CD8-positive, alpha-beta memory T cell (primary cell): Measurements from ENCODE around the gene CTU2. TPM values are rescaled to one million over a fixed set of nuclear protein-coding genes. Genes with fewer than 3 reads are reported as not detected.

Experiments used
- CTCF ChIA-PET: fragments of 350-600 bp; sonication (Branson Sonifier 250); formaldehyde crosslinking; loops from one replicate; lab custom pipeline; 2021; ENCODE audit warnings: antibody characterized with exemption; lab: Charles Lee
- POLR2A ChIA-PET: fragments of 350-600 bp; sonication (Branson Sonifier 250); formaldehyde crosslinking; loops from one replicate; lab custom pipeline; 2021; ENCODE audit warnings: antibody characterized with exemption; lab: Charles Lee
- DNase-seq, 5 donors: peaks; one replicate each; pipeline versions ENCODE4 v3.0.0 to v3.0.0-alpha.2; 2020 to 2022; ENCODE audit warnings: mixed read lengths in 1 of 5
- H3K27ac ChIP-seq: one replicate; pipeline ENCODE4 v1.7.0; 2013; ENCODE audit warnings: low read depth, mild to moderate bottlenecking, low read length, moderate library complexity
- H3K27me3 ChIP-seq: 2 replicates; pipeline ENCODE4 v1.7.0; 2013; ENCODE audit warnings: low read length, mild to moderate bottlenecking; ENCODE audit not compliant: insufficient read depth, poor library complexity, severe bottlenecking
- H3K36me3 ChIP-seq: 2 replicates; pipeline ENCODE4 v1.7.0; 2013; ENCODE audit warnings: mild to moderate bottlenecking, low read length, moderate library complexity; ENCODE audit not compliant: insufficient read depth
- H3K4me1 ChIP-seq: 2 replicates; pipeline ENCODE4 v1.7.0; 2013; ENCODE audit warnings: mild to moderate bottlenecking, low read length, moderate library complexity; ENCODE audit not compliant: insufficient read depth
- H3K4me3 ChIP-seq: 2 replicates; pipeline ENCODE4 v1.7.0; 2013; ENCODE audit warnings: mild to moderate bottlenecking, low read length
- H3K9me3 ChIP-seq: 2 replicates; pipeline ENCODE4 v1.7.0; 2013; ENCODE audit warnings: mild to moderate bottlenecking, low read length
- H3K27ac Mint-ChIP-seq, 8 donors: one replicate each; pipeline ENCODE4 v1.8.0; 2020 to 2021; ENCODE audit warnings: mixed read lengths in 8 of 8, mild to moderate bottlenecking in 6 of 8, inconsistent platforms in 3 of 8, moderate library complexity in 3 of 8
- H3K27me3 Mint-ChIP-seq, 2 donors: one replicate each; pipeline ENCODE4 v1.8.0; 2020 to 2021; ENCODE audit warnings: mixed read lengths in 2 of 2, mild to moderate bottlenecking in 1 of 2, moderate library complexity in 1 of 2
- H3K36me3 Mint-ChIP-seq, 3 donors: one replicate each; pipeline ENCODE4 v1.8.0; 2020 to 2021; ENCODE audit warnings: mixed read lengths in 3 of 3, inconsistent platforms in 1 of 3, mild to moderate bottlenecking in 1 of 3
- H3K4me1 Mint-ChIP-seq, 3 donors: one replicate each; pipeline ENCODE4 v1.8.0; 2020 to 2021; ENCODE audit warnings: mixed read lengths in 3 of 3, inconsistent platforms in 1 of 3, mild to moderate bottlenecking in 1 of 3
- H3K4me3 Mint-ChIP-seq, 7 donors: one replicate each; pipeline ENCODE4 v1.8.0; 2020 to 2021; ENCODE audit warnings: mixed read lengths in 7 of 7, mild to moderate bottlenecking in 6 of 7, moderate library complexity in 4 of 7, inconsistent platforms in 2 of 7
- H3K9me3 Mint-ChIP-seq, 5 donors: one replicate each; pipeline ENCODE4 v1.8.0; 2020 to 2022; ENCODE audit warnings: mixed read lengths in 5 of 5, mild to moderate bottlenecking in 3 of 5, moderate library complexity in 2 of 5, inconsistent platforms in 1 of 5
- polyA plus RNA-seq: library from polyadenylated mRNA; unstranded; fragments of 300-500 nt; fragmentation: Illumina TruSeq; gene quantifications from one replicate; pipeline ENCODE4 v1.2.3, GENCODE V29; 2021
- total RNA-seq, 2 experiments: library from RNA; stranded (reverse); gene quantifications; one replicate each; pipeline ENCODE4 v1.2.3, GENCODE V29; 2021

The CTU2 gene
- total and polyA plus RNA-seq, 3 experiments from 2014 or later, result 21.6 to 69.0 (median 68.6) TPM

DNA sequence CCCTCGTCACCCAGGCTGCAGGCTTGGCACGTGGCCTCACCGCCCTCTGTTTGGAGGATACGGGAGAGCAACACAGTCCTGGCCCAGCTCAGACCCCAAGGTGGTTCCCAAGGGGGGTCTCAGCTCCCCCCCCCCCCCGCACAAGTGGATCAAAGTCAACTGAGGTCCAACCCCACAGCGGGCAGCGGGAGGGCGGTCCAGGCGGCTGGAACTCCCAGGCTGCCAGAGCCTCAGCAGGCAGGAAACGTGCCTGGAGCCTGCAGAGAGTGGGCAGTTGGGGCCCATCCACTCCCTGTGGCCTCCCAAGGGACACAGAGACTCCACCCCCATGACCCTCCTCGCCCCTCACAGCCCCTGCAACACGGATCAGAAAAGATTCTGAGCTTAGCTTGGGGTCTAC lies 42.1 kb downstream of the CTU2 start:
- Mint-ChIP-seq H3K4me3 (peak overlapping the region in 1 of 7 donors; percentile 9), H3K36me3 (peaks cover 0 to 14% (median 0%) of the 10 kb centered on the region in 3 donors), H3K27me3 (no peaks in the 10 kb centered on the region), H3K27ac (peak overlapping the region in 3 of 8 donors; percentile 47 to 75 (median 64)), H3K4me1 (peaks cover 20 to 31% (median 20%) of the 10 kb centered on the region in 3 donors), H3K9me3 (no peaks in the 10 kb centered on the region)
- ChIA-PET POLR2A (interaction anchor here (1.3 kb wide), 1 partner anchor 45 kb away, joined by 4 read pairs; no protein-coding TSS in a partner anchor), CTCF (interaction anchor here (0.9 to 4.3 kb wide), 2 partner anchors 12 to 32 kb away, joined by 3 to 33 read pairs; no protein-coding TSS in a partner anchor)
- peaks cover 28% of the 10 kb centered on the region for H3K4me1 ChIP-seq
- no peak overlapping the region for H3K27ac ChIP-seq
- H3K9me3 ChIP-seq, result no peaks in the 10 kb centered on the region
- no peak overlapping the region for H3K4me3 ChIP-seq
- no peaks in the 10 kb centered on the region for H3K36me3 ChIP-seq
- no peak for DNase-seq
- no peaks in the 10 kb centered on the region for H3K27me3 ChIP-seq

DNA sequence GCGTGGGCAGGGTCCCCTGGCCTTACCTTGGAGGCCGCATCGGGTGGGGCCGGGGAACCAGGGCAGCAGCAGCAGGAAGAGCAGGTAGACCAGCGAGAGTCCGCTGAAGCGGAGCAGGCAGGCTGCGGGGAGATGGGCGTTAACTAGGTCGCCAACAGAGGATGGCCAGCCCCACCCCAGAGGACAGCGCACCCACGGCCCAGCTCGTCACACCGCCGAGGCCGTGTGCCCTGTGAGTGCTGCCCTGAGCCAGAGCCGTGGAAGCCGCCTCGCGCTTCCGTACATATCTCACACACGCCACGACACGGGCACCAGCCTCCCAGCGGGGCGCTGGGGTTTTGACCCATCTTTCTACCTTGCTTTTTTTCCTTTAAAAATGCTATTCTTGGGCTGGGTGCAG lies 43.1 kb downstream of the CTU2 start:
- H3K27ac Mint-ChIP-seq, result peak overlapping the region in 2 of 8 donors; percentile 61 to 62
- Histone ChIP-seq H3K4me3 (no peak overlapping the region), H3K27me3 (no peaks in the 10 kb centered on the region), H3K27ac (no peak overlapping the region), H3K4me1 (peaks cover 18% of the 10 kb centered on the region), H3K36me3 (no peaks in the 10 kb centered on the region), H3K9me3 (no peaks in the 10 kb centered on the region)
- POLR2A ChIA-PET, result interaction anchor here (0.6 kb wide), 1 partner anchor 1122 kb away, joined by 3 read pairs; no protein-coding TSS in a partner anchor
- no peaks in the 10 kb centered on the region for H3K9me3 Mint-ChIP-seq
- no peaks in the 10 kb centered on the region for H3K27me3 Mint-ChIP-seq
- no peak overlapping the region for H3K4me3 Mint-ChIP-seq
- CTCF ChIA-PET, result interaction anchor here (0.9 kb wide), 1 partner anchor 12 kb away, joined by 3 read pairs; no protein-coding TSS in a partner anchor
- H3K36me3 Mint-ChIP-seq, result peaks cover 0 to 17% (median 0%) of the 10 kb centered on the region in 3 donors
- DNase-seq, result no peak
- H3K4me1 Mint-ChIP-seq, result peaks cover 13 to 25% (median 14%) of the 10 kb centered on the region in 3 donors

DNA sequence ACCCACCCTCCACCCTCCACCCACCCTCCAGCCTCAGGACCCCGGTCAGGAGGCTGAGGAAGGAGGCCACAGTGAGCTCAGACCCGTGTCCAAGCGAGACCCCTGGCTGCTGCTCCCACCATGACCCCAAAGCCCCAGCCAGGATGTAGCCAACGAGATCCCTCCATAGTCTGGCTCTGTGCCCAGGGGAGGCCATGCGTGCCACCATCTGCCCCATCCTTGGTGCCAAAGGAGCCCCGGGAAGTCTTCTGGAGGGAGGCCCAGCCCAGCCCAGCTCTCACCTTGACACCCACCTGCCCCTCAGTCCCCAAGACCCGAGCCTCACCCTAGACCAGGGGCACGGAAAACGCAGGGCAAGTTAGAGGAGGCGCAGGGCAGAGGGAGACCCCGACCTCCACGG lies 44.6 kb downstream of the CTU2 start:
- peaks cover 0 to 20% (median 0%) of the 10 kb centered on the region in 3 donors for H3K36me3 Mint-ChIP-seq
- ChIA-PET POLR2A (no interaction called here), CTCF (interaction anchor here (1.4 to 5.3 kb wide), 2 partner anchors 14 to 107 kb away, joined by 3 to 30 read pairs; no protein-coding TSS in a partner anchor)
- no peak overlapping the region for H3K4me3 Mint-ChIP-seq
- H3K4me1 Mint-ChIP-seq, result peaks cover 7 to 18% (median 8%) of the 10 kb centered on the region in 3 donors
- H3K27ac Mint-ChIP-seq, result no peak overlapping the region
- Histone ChIP-seq H3K27ac (no peak overlapping the region), H3K36me3 (no peaks in the 10 kb centered on the region), H3K4me3 (no peak overlapping the region), H3K27me3 (no peaks in the 10 kb centered on the region), H3K4me1 (peaks cover 6% of the 10 kb centered on the region), H3K9me3 (no peaks in the 10 kb centered on the region)
- no peaks in the 10 kb centered on the region for H3K9me3 Mint-ChIP-seq
- H3K27me3 Mint-ChIP-seq, result no peaks in the 10 kb centered on the region
- no peak for DNase-seq

DNA sequence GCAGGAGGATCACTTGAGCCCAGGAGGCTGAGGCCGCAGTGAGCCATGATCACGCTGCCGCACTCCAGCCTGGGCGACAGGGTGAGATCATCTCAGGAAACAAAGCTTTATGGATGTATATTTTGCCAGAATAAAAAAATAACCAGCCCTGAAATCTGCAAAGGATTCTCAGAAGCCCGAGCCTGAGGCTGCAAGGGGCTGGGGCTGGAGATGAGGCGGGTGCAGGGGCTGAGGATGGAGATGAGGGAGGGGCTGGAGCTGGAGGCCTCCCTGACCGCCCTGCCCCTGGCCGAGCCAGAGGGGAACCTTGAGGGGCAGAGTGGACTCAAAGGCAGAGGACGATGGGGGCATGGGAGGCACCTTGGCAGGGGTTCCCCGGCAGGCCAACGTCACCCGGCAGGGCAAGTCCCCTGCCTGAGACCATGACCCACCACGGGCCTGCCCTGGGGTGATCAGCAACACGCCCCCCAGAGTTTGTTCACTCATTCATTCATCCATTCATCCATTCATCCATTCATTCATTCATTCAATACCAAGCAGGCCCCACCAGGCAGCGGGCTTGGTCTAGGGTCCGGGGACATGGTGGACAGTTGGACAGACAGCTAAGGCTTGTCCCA lies 46.2 kb downstream of the CTU2 start:
- H3K27me3 Mint-ChIP-seq, result no peaks in the 10 kb centered on the region

DNA sequence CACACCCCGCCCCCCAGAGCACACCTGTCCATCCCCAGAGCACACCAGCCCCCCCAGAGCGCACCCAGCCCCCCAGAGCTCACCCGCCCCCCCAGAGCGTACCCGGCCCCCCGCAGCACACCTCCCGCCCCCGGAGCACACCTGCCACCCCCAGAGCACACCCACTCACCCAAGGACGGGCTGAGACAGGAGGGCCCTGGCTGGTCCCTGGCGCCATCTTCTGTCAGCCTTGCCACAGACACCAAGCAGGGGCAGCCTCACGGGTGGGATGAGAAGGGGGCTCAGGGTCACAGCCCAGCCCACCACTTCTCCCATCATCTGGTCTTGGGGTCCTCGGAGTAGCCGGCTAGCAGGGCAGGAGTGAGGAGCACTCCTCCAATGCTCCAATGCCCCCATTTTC lies 46.9 kb downstream of the CTU2 start:
- Histone ChIP-seq H3K27me3 (no peaks in the 10 kb centered on the region), H3K4me1 (peaks cover 2% of the 10 kb centered on the region), H3K4me3 (no peak overlapping the region), H3K36me3 (no peaks in the 10 kb centered on the region), H3K9me3 (no peaks in the 10 kb centered on the region), H3K27ac (no peak overlapping the region)
- peak overlapping the region in 1 of 8 donors; percentile 60 for H3K27ac Mint-ChIP-seq
- H3K9me3 Mint-ChIP-seq, result no peaks in the 10 kb centered on the region
- no peaks in the 10 kb centered on the region for H3K27me3 Mint-ChIP-seq
- ChIA-PET CTCF (interaction anchor here (1.1 to 5.3 kb wide), 2 partner anchors 10 to 16 kb away, joined by 5 to 30 read pairs; no protein-coding TSS in a partner anchor), POLR2A (no interaction called here)
- peaks cover 2 to 23% (median 4%) of the 10 kb centered on the region in 3 donors for H3K4me1 Mint-ChIP-seq
- DNase-seq, result no peak
- no peak overlapping the region for H3K4me3 Mint-ChIP-seq
- H3K36me3 Mint-ChIP-seq, result peaks cover 0 to 14% (median 0%) of the 10 kb centered on the region in 3 donors

More for the DNA sequence above, 46.2 kb downstream of the CTU2 start:
- CTCF ChIA-PET, result interaction anchor here (5.3 kb wide), 1 partner anchor 16 kb away, joined by 30 read pairs; no protein-coding TSS in a partner anchor
- Histone ChIP-seq H3K27ac (no peak overlapping the region), H3K4me1 (no peaks in the 10 kb centered on the region), H3K27me3 (no peaks in the 10 kb centered on the region), H3K9me3 (no peaks in the 10 kb centered on the region), H3K36me3 (no peaks in the 10 kb centered on the region), H3K4me3 (no peak overlapping the region)
- POLR2A ChIA-PET, result no interaction called here
- no peak for DNase-seq
- Mint-ChIP-seq H3K9me3 (no peaks in the 10 kb centered on the region), H3K27ac (peak overlapping the region in 2 of 8 donors; percentile 36 to 82), H3K4me1 (peaks cover 0 to 16% (median 2%) of the 10 kb centered on the region in 3 donors), H3K36me3 (peaks cover 0 to 18% (median 0%) of the 10 kb centered on the region in 3 donors), H3K4me3 (no peak overlapping the region)

DNA sequence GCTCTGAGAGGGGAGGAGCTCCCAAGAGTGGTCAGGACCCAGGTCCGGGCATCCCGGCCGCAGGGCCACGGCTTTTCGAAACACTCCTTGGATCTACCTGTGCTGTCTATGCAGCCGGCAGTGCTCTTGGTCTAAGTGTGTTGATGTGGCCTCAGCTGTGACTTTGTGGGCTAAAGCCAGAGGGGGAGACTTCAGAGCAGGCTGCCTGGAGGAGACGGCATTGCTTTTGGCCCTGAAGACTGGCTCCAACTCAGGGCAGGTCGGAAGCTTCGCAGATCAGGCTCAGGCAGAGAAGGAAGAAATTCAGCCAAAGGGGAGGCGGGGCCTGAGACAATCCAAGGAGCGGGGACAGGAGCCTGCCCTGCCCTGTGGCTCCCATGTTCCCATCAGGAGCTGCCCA lies 47.3 kb downstream of the CTU2 start:
- no peaks in the 10 kb centered on the region for H3K9me3 ChIP-seq
- H3K27ac ChIP-seq, result no peak overlapping the region
- H3K27ac Mint-ChIP-seq, result peak overlapping the region in 2 of 8 donors; percentile 60 to 88
- H3K4me3 ChIP-seq, result no peak overlapping the region
- peaks cover 6 to 28% (median 8%) of the 10 kb centered on the region in 3 donors for H3K4me1 Mint-ChIP-seq
- H3K9me3 Mint-ChIP-seq, result no peaks in the 10 kb centered on the region
- no peaks in the 10 kb centered on the region for H3K27me3 Mint-ChIP-seq
- no peaks in the 10 kb centered on the region for H3K36me3 ChIP-seq
- ChIA-PET CTCF (interaction anchor here (0.6 to 5.3 kb wide), 5 partner anchors 10 to 49 kb away, joined by 3 to 30 read pairs (median 4); no protein-coding TSS in a partner anchor), POLR2A (no interaction called here)
- DNase-seq, result no peak
- peaks cover 0 to 16% (median 0%) of the 10 kb centered on the region in 3 donors for H3K36me3 Mint-ChIP-seq
- peaks cover 6% of the 10 kb centered on the region for H3K4me1 ChIP-seq
- H3K4me3 Mint-ChIP-seq, result peak overlapping the region in 1 of 7 donors; percentile 75
- no peaks in the 10 kb centered on the region for H3K27me3 ChIP-seq

DNA sequence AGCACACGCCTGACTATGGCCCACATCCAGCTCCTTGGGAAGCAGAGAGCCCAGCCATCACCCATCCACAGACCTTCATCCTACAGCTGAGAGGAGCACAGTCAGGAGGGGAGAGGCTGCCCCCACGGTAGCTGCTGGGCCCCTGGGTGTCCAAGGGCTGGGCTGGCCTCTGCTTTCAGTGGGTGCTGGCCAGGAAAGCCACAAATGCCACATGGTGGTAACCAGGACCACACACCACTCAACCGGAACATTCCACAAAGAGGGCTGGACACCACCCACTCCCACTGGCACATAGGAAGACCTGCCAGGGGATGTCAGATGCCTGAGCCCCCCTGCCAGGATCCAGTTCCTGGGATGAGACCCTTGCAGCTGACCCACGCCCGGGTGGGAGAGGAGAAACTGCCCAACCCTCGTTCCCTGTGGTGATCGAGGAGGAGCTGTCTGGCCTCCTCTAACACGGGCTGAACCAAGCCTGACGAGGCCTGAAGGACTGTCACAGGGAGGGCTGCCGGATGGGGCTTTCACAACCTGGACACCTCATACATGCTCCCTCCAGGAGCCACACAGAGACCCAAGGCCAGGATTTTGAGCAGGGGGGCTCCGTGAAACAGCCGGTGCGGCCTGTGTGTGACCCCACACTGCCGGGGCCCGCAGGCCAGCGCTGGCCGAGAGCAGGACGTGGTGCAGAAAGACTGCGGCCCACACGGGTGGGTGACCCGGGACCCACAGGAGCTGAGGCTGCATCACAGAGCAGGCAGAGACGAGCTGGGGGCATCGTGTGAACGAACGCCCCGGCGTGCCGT lies 48.0 kb downstream of the CTU2 start:
- Mint-ChIP-seq H3K36me3 (peaks cover 0 to 21% (median 0%) of the 10 kb centered on the region in 3 donors), H3K4me1 (peaks cover 13 to 35% (median 15%) of the 10 kb centered on the region in 3 donors), H3K27ac (peak overlapping the region in 1 of 8 donors; percentile 88), H3K27me3 (no peaks in the 10 kb centered on the region), H3K4me3 (no peak overlapping the region), H3K9me3 (no peaks in the 10 kb centered on the region)
- CTCF ChIA-PET, result interaction anchor here (0.6 to 5.3 kb wide), 6 partner anchors 11 to 49 kb away, joined by 3 to 30 read pairs (median 4); no protein-coding TSS in a partner anchor
- Histone ChIP-seq H3K4me3 (no peak overlapping the region), H3K4me1 (peaks cover 13% of the 10 kb centered on the region), H3K27me3 (no peaks in the 10 kb centered on the region), H3K27ac (no peak overlapping the region), H3K9me3 (no peaks in the 10 kb centered on the region), H3K36me3 (no peaks in the 10 kb centered on the region)
- no peak for DNase-seq
- POLR2A ChIA-PET, result no interaction called here
